Vagina (tissue), 2 donors: ENCODE data around the gene ESYT2.

Source experiments
- CTCF ChIP-seq, 3 experiments: fragments of 450-650 bp in 2 of 3; fragments of 200-600 bp in 1 of 3; sonication (generic) in 1 of 3; IDR thresholded peaks; one replicate each; pipeline ENCODE4 v1.5.1; 2017 to 2019; ENCODE audit warnings: antibody characterized with exemption in 3 of 3, mild to moderate bottlenecking in 2 of 3, moderate library complexity in 2 of 3
- POLR2A ChIP-seq, 2 donors: fragments of 450-650 bp; IDR thresholded peaks; one replicate each; pipeline ENCODE4 v1.6.1; 2017; ENCODE audit warnings: antibody characterized with exemption in 2 of 2, mild to moderate bottlenecking in 2 of 2, moderate library complexity in 2 of 2
- POLR2AphosphoS5 ChIP-seq, 2 donors: sonication (generic); formaldehyde crosslinking; IDR thresholded peaks; one replicate each; pipeline ENCODE4 v1.9.0; 2017; ENCODE audit warnings: antibody characterized with exemption in 2 of 2, mild to moderate bottlenecking in 2 of 2, low read depth in 1 of 2; ENCODE audit not compliant: insufficient read depth in 1 of 2

- TF ChIP-seq CTCF (IDR thresholded peaks at IDR 0.05) (no peak), POLR2A (IDR thresholded peaks at IDR 0.05) (no peak), POLR2AphosphoS5 (IDR thresholded peaks at IDR 0.05; ENCODE audit: insufficient read depth in 1 of 2, low read depth in 1 of 2) (no peak)
Measured at GRCh38 chr7:158786898-158787297, 42.4 kb downstream of the ESYT2 start.
